Loucy (cell line): ENCODE results near the gene MICA.

ENCODE experiments used
- CTCF ChIP-seq: fragments of 200-600 bp; sonication (generic); conservative IDR thresholded peaks from 2 replicates; pipeline ENCODE4 v1.5.1; 2014; ENCODE audit warnings: mild to moderate bottlenecking, antibody characterized with exemption, low read length
- EZH2phosphoT487 ChIP-seq: fragments of 200-600 bp; IDR thresholded peaks from 2 replicates; pipeline ENCODE4 v1.6.1; 2018; ENCODE audit warnings: antibody characterized with exemption, mild to moderate bottlenecking, moderate library complexity, borderline replicate concordance

DNA sequence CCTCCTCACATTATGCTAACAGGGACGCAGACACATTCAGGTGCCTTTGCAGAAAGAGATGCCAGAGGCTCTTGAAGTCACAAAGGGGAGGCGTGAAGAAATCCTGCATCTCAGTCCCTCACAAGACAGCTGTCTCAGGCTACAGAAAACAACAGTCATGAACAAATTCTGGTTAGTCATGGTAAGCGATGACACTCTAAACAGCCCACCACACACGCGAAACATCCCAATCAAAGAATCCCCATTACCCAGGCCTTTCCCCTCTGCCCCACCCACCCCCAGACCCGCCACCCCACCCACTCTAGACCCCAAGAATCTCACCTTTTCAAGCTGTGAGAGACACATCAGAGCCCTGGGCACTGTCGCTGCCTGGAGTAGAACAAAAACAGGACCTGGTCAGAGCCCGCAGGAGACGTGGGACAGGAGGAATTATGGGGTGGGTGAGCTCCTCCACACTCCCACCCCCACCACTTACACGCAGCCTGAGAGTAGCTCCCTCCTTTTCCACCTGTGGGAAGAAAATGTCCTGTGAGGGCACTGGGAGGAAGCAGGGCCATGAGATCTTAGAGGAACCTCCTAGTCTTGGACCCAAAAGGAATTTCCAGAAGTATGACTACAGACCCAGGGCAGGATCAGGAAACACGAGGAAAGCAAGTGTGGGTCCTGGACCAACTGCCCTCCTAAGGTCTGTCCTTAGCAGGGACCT lies 49.1 kb upstream of the MICA start:
- no peak for TF ChIP-seq CTCF
- TF ChIP-seq EZH2phosphoT487, result no peak
